ENCODE measurements around the gene NOC3L. TPM values are rescaled to one million over a fixed set of nuclear protein-coding genes. Genes with fewer than 3 reads are reported as not detected.

NOC3L gene
- total RNA-seq, 2 donors from 2014 or later = 13.5 to 14.8 TPM

DNA sequence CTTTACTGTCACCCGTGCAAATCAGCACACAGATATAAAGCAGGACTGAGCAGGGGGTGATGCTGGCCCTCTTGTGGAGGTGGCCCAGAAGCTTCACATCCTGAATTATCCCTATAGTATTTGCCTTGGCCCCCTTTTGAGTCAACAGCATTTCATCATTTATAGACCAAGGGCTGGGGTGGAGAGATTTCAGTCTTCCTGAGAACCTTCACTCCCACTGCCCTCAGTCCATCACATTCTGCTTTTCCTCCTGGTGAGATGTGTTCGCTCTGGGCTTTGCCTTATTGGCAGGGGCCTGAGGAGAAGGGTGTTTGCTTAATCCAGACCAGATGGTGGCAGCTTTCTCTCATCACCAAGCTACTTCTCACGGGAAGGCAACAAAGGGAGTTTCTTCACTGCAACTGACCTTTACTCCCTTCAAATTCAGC is 47.7 kb downstream of the NOC3L start:
- H3K4me3 ChIP-seq = no peak overlapping the region
- WGBS, 2 donors = 61 to 84% methylated on average over 3 of the region's 3 CpGs
- intact Hi-C loops (cut with DNase I) = no loop called here
- H3K9me3 ChIP-seq = no peaks in the 10 kb centered on the region
- H3K4me1 ChIP-seq = peaks cover 15% of the 10 kb centered on the region
- DNase-seq (no peak), ATAC-seq (no peak)
- H3K36me3 ChIP-seq (replicated peaks in 1 of 2; ENCODE audit: insufficient read depth in 1 of 2, low read depth in 2 of 2) = no peaks in the 10 kb centered on the region
- H3K27me3 ChIP-seq = no peaks in the 10 kb centered on the region
- peak overlapping the region in 2 of 4 donors; percentile 26 to 33 for H3K27ac ChIP-seq
- no peak for TF ChIP-seq POLR2A (IDR thresholded peaks at IDR 0.05)
- TF ChIP-seq, protein P1, sequence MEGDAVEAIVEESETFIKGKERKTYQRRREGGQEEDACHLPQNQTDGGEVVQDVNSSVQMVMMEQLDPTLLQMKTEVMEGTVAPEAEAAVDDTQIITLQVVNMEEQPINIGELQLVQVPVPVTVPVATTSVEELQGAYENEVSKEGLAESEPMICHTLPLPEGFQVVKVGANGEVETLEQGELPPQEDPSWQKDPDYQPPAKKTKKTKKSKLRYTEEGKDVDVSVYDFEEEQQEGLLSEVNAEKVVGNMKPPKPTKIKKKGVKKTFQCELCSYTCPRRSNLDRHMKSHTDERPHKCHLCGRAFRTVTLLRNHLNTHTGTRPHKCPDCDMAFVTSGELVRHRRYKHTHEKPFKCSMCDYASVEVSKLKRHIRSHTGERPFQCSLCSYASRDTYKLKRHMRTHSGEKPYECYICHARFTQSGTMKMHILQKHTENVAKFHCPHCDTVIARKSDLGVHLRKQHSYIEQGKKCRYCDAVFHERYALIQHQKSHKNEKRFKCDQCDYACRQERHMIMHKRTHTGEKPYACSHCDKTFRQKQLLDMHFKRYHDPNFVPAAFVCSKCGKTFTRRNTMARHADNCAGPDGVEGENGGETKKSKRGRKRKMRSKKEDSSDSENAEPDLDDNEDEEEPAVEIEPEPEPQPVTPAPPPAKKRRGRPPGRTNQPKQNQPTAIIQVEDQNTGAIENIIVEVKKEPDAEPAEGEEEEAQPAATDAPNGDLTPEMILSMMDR (IDR thresholded peaks at IDR 0.05) = no peak

DNA sequence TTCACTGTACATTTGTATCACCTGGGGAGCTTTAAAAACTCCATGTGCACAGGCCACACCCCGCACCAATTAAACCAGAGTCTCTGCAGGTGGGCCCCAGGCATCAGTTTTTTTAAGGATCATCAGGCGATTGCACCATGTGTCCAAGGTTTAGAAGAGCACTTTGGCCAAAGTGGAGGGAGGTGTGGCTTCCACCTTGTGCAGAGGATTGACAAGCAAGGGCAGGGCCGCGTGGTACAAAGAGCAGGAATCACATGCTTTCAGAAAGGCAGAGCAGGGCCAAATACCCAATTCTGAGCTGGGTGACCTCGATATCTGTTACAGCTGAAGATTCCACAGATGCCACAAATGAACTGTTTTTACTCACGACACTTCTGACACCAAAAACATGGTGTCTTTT is 52.4 kb downstream of the NOC3L start:
- Histone ChIP-seq H3K27ac (no peak overlapping the region), H3K36me3 (replicated peaks in 1 of 2; ENCODE audit: insufficient read depth in 1 of 2, low read depth in 2 of 2) (no peaks in the 10 kb centered on the region), H3K27me3 (no peaks in the 10 kb centered on the region), H3K4me1 (peaks cover 3% of the 10 kb centered on the region), H3K4me3 (no peak overlapping the region), H3K9me3 (peaks cover 0 to 3% (median 0%) of the 10 kb centered on the region in 3 donors)
- intact Hi-C loops (cut with DNase I) = no loop called here
- DNase-seq = no peak
- ATAC-seq = no peak
- TF ChIP-seq, protein P1 (IDR thresholded peaks at IDR 0.05) = no peak
- TF ChIP-seq POLR2A (IDR thresholded peaks at IDR 0.05) = no peak
- 84 to 91% methylated on average over 6 of the region's 6 CpGs for WGBS, 2 donors

DNA sequence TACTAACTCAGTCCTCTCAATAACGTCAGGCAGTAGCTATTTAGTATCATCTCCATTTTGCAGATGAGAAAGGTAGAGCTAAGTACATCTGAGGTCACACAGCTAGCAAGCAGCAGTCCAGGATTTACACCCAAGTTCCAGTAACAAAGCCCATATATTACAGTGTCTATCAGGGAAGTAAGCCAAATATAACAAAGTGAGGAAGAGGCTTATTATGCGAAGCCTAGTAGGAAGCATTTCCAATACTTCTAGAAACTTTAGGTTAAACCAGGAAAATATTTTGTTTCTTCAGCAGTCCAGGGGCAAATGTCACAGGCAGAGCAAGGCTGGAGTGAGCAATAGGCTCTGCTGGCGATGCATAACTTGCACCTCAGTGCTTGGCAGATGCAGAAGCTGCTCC is 53.9 kb downstream of the NOC3L start:
- WGBS, 2 donors = 81 to 92% methylated on average over 3 of the region's 3 CpGs
- DNase-seq (no peak), ATAC-seq (no peak)
- TF ChIP-seq, protein P1 (IDR thresholded peaks at IDR 0.05) = no peak
- TF ChIP-seq POLR2A (IDR thresholded peaks at IDR 0.05) = no peak
- H3K27me3 ChIP-seq = no peaks in the 10 kb centered on the region
- no peaks in the 10 kb centered on the region for H3K4me1 ChIP-seq
- H3K9me3 ChIP-seq = peaks cover 0 to 3% (median 0%) of the 10 kb centered on the region in 3 donors
- no peak overlapping the region for H3K4me3 ChIP-seq
- H3K36me3 ChIP-seq (replicated peaks in 1 of 2; ENCODE audit: insufficient read depth in 1 of 2, low read depth in 2 of 2) = no peaks in the 10 kb centered on the region
- no peak overlapping the region for H3K27ac ChIP-seq
- intact Hi-C loops (cut with DNase I) = no loop called here

DNA sequence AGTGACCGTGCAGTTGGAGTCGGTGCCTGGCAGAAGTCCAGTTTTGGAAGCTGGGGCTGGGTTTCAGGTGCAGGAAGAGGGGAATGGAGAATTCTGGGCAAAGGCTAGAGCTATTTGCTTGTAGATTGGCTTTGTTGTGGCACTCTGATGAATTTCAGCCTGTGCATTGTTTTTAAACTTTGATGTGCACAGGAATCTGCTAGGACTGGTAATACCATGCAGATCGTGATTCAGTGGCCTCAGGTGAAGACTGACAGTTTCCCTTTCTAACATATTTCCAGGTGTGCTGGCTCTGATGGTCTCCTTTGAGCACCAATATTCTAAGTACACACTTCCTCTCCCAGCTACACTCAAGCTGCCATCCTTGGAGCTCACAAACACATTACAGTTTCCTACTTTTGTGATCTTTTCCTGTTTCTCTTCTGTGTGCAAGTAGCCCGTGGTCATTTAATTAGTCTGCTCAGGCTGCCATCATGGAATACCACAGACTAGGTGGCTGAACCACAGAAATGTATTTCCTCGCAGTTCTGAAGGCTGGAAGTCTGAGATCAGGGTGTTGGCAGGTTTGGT is 55.6 kb downstream of the NOC3L start:
- Histone ChIP-seq H3K9me3 (peaks cover 0 to 3% (median 0%) of the 10 kb centered on the region in 3 donors), H3K36me3 (replicated peaks in 1 of 2; ENCODE audit: insufficient read depth in 1 of 2, low read depth in 2 of 2) (no peaks in the 10 kb centered on the region), H3K4me3 (no peak overlapping the region), H3K27ac (no peak overlapping the region), H3K27me3 (no peaks in the 10 kb centered on the region), H3K4me1 (no peaks in the 10 kb centered on the region)
- 58 to 69% methylated on average over 5 of the region's 5 CpGs for WGBS, 2 donors
- intact Hi-C loops (cut with DNase I) = no loop called here
- no peak for TF ChIP-seq POLR2A (IDR thresholded peaks at IDR 0.05)
- TF ChIP-seq, protein P1 (IDR thresholded peaks at IDR 0.05) = no peak
- DNase-seq = no peak
- no peak for ATAC-seq

DNA sequence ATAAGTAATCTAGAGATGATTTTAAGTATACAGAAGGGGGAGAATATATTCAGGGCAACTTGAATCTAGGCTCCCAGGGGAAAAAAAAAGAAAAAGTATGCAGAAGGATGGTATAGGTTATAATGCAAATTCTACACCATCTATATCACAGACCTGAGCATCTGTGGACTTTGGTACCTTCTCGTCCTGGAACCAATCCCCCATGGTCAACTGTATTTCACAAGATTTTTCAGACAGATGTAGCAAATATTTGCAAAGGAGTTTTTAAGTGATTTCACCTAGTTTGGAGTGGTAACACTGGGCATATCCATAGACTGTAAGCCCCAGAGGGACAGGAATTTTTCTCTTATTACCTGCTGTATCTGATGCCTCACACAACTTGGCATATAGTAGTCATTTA is 58.8 kb downstream of the NOC3L start:
- Histone ChIP-seq H3K36me3 (replicated peaks in 1 of 2; ENCODE audit: insufficient read depth in 1 of 2, low read depth in 2 of 2) (no peaks in the 10 kb centered on the region), H3K4me3 (no peak overlapping the region), H3K27me3 (no peaks in the 10 kb centered on the region), H3K27ac (no peak overlapping the region), H3K9me3 (peaks cover 0 to 1% (median 0%) of the 10 kb centered on the region in 3 donors), H3K4me1 (no peaks in the 10 kb centered on the region)
- TF ChIP-seq POLR2A (IDR thresholded peaks at IDR 0.05) = no peak
- TF ChIP-seq, protein P1 (IDR thresholded peaks at IDR 0.05) = no peak
- intact Hi-C loops (cut with DNase I) = no loop called here
- no peak for DNase-seq
- 78 to 95% methylated on average over 1 of the region's 1 CpG for WGBS, 2 donors
- no peak for ATAC-seq
